Adrenal gland (tissue), 12 donors: ENCODE results near the gene NEMP1. TPM values are rescaled to one million over a fixed set of nuclear protein-coding genes. Genes with fewer than 3 reads are reported as not detected.

ENCODE experiments used
- DNase-seq, 7 donors: peaks; one replicate each; pipeline ENCODE4 v3.0.0-alpha.2; 2019 to 2020
- H3K27ac ChIP-seq, 5 donors: fragments of 200-600 bp; sonication (generic) in 4 of 5; 1 replicate in 3 of 5; 2 replicates in 2 of 5; pipeline versions ENCODE4 v1.5.1 to v1.8.0; 2016 to 2020; ENCODE audit warnings: mild to moderate bottlenecking in 1 of 5
- H3K27me3 ChIP-seq: fragments of 200-600 bp; 2 replicates; pipeline ENCODE4 v1.8.0; 2021
- H3K36me3 ChIP-seq, 2 donors: fragments of 200-600 bp; replicated peaks in 1 of 2; 1 replicate in 1 of 2; 2 replicates in 1 of 2; pipeline versions ENCODE4 v1.5.1 to v1.8.0; 2018 to 2022
- H3K4me1 ChIP-seq, 2 donors: fragments of 200-600 bp; replicated peaks in 1 of 2; 1 replicate in 1 of 2; 2 replicates in 1 of 2; pipeline versions ENCODE4 v1.5.1 to v1.8.0; 2018 to 2021
- H3K4me3 ChIP-seq, 4 donors: fragments of 200-600 bp; sonication (generic) in 3 of 4; one replicate each; pipeline ENCODE4 v1.5.1; 2016 to 2018
- H3K9me3 ChIP-seq, 3 donors: fragments of 200-600 bp; sonication (generic) in 1 of 3; replicated peaks in 1 of 3; 1 replicate in 2 of 3; 2 replicates in 1 of 3; pipeline versions ENCODE4 v1.5.1 to v1.8.0; 2016 to 2021
- POLR2A ChIP-seq, 2 donors: fragments of 450-650 bp; IDR thresholded peaks; one replicate each; pipeline ENCODE4 v1.6.1; 2017; ENCODE audit warnings: antibody characterized with exemption in 2 of 2, mild to moderate bottlenecking in 2 of 2, moderate library complexity in 1 of 2
- WGBS, 4 donors: extraction: QIAGEN DNeasy Blood & Tissue Kit in 2 of 4; methylation state at CpG; one replicate each; pipeline versions ENCODE4 v1.1.5 to v1.1.7; 2013 to 2017; 5-methylcytosine and 5-hydroxymethylcytosine counted together
- intact Hi-C, 2 donors: fragments of 100-400 bp; cut with DNase I; formaldehyde crosslinking; loops; one replicate each; pipeline versions ENCODE4 v1.14.1 to v1.15.0; 2022 to 2023
- polyA plus RNA-seq, 3 donors: library from polyadenylated mRNA; stranded (reverse); fragments of 200-250 nt in 2 of 3; fragments of 350-450 nt in 1 of 3; fragmentation: Illumina TruSeq in 1 of 3; extraction: RNeasy Lipid Tissue Mini Kit (QIAGEN cat#74804) in 1 of 3; gene quantifications; one replicate each; pipeline ENCODE4 v1.2.3, GENCODE V29; 2013 to 2014
- total RNA-seq, 9 donors: library from RNA; depleted of rRNA in 4 of 9; stranded (reverse); fragments of >200 nt in 4 of 9; fragments of 120-200 nt in 1 of 9; fragmentation: NEBNext Ultra II Directional in 1 of 9; extraction: Animal tissue kit (Norgen Biotek cat#: 25700) in 1 of 9; gene quantifications; one replicate each; pipeline versions ENCODE4 v1.1.0 to v1.2.4, GENCODE V29; 2013 to 2023
- TF ChIP-seq, protein P1 (sequence below), 6 experiments: fragments of 450-650 bp in 4 of 6; fragments of 200-600 bp in 2 of 6; sonication (generic) in 1 of 6; IDR thresholded peaks; 1 replicate in 5 of 6; 2 replicates in 1 of 6; pipeline versions ENCODE4 v1.5.1 to v1.8.0; 2016 to 2021; ENCODE audit warnings: antibody characterized with exemption in 6 of 6, mild to moderate bottlenecking in 2 of 6, moderate library complexity in 1 of 6
- donor health status: healthy with polysubstance abuse.
- donor health status: Bipolar disorder and iron deficiency.
- donor health status: DM: yes; HTN: yes; CAD: no.
- donor health status: DM: no; HTN: no; CAD: no.
- donor health status: DM: no; HTN: no; CAD: no.
- donor health status: DM: yes; HTN: yes; CAD: no.

NEMP1 gene
- total and polyA plus RNA-seq, 12 donors, result 2.7 to 16.4 (median 7.6) TPM

DNA sequence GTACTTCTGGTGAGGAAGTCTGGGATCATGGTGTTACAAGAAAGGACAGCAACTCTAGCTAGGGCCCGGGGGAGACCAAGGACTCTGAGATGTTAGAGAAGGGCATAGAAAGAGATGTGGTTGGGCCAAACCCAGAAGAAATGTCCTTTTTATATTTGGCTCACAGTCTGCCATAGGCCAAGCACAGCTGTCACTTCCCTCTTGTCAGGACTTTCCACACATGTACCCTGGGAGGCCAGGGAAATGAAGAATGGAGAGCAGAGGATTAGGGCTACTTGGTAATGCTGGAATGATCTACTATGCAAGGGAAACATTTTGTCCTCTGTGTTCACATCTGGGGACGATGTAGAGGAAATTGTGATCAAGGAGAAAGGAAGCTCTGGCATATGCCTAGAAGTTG is 37.8 kb downstream of the NEMP1 start:
- Histone ChIP-seq H3K27ac (no peak overlapping the region), H3K9me3 (no peaks in the 10 kb centered on the region), H3K4me3 (no peak overlapping the region), H3K27me3 (no peaks in the 10 kb centered on the region), H3K4me1 (no peaks in the 10 kb centered on the region), H3K36me3 (no peaks in the 10 kb centered on the region)
- WGBS, 4 donors, result 66 to 82% (median 69%) methylated on average over 2 of the region's 2 CpGs
- intact Hi-C loops, result no loop called here
- TF ChIP-seq, protein P1, sequence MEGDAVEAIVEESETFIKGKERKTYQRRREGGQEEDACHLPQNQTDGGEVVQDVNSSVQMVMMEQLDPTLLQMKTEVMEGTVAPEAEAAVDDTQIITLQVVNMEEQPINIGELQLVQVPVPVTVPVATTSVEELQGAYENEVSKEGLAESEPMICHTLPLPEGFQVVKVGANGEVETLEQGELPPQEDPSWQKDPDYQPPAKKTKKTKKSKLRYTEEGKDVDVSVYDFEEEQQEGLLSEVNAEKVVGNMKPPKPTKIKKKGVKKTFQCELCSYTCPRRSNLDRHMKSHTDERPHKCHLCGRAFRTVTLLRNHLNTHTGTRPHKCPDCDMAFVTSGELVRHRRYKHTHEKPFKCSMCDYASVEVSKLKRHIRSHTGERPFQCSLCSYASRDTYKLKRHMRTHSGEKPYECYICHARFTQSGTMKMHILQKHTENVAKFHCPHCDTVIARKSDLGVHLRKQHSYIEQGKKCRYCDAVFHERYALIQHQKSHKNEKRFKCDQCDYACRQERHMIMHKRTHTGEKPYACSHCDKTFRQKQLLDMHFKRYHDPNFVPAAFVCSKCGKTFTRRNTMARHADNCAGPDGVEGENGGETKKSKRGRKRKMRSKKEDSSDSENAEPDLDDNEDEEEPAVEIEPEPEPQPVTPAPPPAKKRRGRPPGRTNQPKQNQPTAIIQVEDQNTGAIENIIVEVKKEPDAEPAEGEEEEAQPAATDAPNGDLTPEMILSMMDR (IDR thresholded peaks at IDR 0.05), result no peak
- no peak for TF ChIP-seq POLR2A (IDR thresholded peaks at IDR 0.05)
- no peak for DNase-seq

DNA sequence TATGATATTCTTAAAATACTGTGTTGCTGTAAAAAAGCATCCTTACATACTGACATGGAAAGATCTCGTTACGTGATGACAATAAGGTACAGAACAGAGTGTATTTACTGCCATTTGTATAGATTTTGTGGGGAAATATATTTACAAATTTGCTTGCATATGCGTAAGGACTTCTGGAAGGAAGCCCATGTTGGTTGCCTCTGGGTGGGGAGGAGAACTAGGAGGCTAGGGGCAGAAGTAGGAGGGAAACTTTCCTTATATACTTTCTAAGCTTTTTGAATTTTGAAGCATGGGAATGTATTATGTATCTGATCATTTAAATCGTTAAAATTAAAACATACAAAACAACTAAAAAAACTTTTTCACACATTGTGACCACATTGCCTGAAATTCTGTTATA is 38.4 kb downstream of the NEMP1 start:
- H3K27me3 ChIP-seq, result no peaks in the 10 kb centered on the region
- H3K4me3 ChIP-seq, result no peak overlapping the region
- intact Hi-C loops, result no loop called here
- TF ChIP-seq, protein P1 (IDR thresholded peaks at IDR 0.05), result no peak
- TF ChIP-seq POLR2A (IDR thresholded peaks at IDR 0.05), result no peak
- no peak overlapping the region for H3K27ac ChIP-seq
- H3K9me3 ChIP-seq, result no peaks in the 10 kb centered on the region
- whole genome bisulfite sequencing, 4 donors, result 83 to 92% (median 86%) methylated on average over 4 of the region's 4 CpGs
- H3K4me1 ChIP-seq, result no peaks in the 10 kb centered on the region
- H3K36me3 ChIP-seq, result no peaks in the 10 kb centered on the region
- DNase-seq, result no peak

DNA sequence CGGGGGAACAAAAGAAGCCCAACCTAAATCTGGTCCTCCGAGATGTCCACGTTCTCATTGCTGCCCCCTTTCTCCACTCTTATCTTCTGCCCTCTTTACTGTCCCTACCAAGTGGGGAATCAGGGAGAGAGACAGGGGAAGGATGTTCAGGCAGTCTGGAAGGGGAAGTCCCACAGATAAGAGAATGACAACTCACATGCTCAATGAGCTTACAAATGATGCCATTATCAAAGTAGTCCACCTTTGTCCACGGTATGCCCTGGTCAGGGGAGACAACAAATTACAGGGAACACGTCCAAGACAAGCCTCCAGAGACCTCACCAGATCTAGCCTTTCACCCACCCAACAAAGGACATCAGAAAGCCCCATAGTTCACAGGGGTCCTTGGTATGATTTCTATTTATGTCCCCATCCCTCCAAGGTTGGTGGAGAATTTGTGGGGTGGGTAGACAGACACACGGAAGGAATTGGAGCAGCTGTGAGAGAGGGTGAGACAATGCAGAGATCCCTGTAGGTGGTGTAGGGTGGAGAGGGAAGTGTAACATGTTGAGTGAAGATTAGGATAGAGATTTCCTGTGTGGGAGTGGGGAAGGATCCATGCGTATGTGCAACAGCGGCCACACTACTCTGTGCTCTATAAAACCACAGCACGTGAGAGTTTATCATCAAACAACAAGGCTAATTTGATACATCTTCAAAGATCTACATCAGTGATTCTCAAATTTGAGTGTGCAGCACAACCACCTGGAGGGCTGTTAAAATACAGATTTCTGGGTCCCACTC is 39.4 kb downstream of the NEMP1 start:
- Histone ChIP-seq H3K27ac (no peak overlapping the region), H3K27me3 (no peaks in the 10 kb centered on the region), H3K4me3 (no peak overlapping the region), H3K4me1 (no peaks in the 10 kb centered on the region), H3K9me3 (no peaks in the 10 kb centered on the region), H3K36me3 (no peaks in the 10 kb centered on the region)
- intact Hi-C loops, result no loop called here
- no peak for DNase-seq
- 81 to 86% (median 86%) methylated on average over 9 of the region's 9 CpGs for WGBS, 4 donors
- TF ChIP-seq, protein P1 (IDR thresholded peaks at IDR 0.05), result no peak
- no peak for TF ChIP-seq POLR2A (IDR thresholded peaks at IDR 0.05)

DNA sequence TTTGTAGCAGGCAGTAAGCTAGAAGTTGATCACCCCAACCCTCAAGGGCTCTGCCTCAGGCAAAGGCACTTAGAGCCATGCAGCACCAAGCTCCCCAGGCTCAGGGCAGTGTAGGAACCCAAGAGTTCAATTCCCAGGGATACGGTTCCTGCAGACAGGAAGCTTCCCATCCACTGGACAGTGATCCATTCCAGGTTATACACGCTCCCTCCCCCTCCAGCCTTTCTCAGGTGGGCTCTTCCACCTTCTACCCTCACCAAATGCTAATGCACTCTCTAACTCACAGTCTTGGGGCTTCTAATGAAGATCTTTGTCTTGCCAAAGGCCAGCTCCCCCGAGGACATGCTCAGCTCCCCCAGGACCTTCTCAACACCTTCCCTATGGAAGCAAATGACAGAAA is 41.3 kb downstream of the NEMP1 start:
- Histone ChIP-seq H3K36me3 (no peaks in the 10 kb centered on the region), H3K4me1 (no peaks in the 10 kb centered on the region), H3K4me3 (no peak overlapping the region), H3K9me3 (no peaks in the 10 kb centered on the region), H3K27me3 (no peaks in the 10 kb centered on the region), H3K27ac (no peak overlapping the region)
- no peak for DNase-seq
- intact Hi-C loops, result no loop called here
- TF ChIP-seq, protein P1 (IDR thresholded peaks at IDR 0.05), result no peak
- TF ChIP-seq POLR2A (IDR thresholded peaks at IDR 0.05), result no peak
- 79 to 91% (median 83%) methylated on average over 3 of the region's 3 CpGs for WGBS, 4 donors
